HG02981 (cell line): ENCODE measurements around the gene ETV7.
"Not testable (repeated sequence)": the region's sequence is repeated elsewhere in the genome, so short reads cannot be mapped to it uniquely, and the experiment has no call there.

ENCODE experiments used
- ATAC-seq: cut with Tn5 transposase; IDR thresholded peaks from one replicate; pipeline ENCODE4 v1.9.1; 2021; ENCODE audit warnings: mild to moderate bottlenecking, moderate library complexity; ENCODE audit not compliant: unreplicated experiment

ETV7 gene

DNA sequence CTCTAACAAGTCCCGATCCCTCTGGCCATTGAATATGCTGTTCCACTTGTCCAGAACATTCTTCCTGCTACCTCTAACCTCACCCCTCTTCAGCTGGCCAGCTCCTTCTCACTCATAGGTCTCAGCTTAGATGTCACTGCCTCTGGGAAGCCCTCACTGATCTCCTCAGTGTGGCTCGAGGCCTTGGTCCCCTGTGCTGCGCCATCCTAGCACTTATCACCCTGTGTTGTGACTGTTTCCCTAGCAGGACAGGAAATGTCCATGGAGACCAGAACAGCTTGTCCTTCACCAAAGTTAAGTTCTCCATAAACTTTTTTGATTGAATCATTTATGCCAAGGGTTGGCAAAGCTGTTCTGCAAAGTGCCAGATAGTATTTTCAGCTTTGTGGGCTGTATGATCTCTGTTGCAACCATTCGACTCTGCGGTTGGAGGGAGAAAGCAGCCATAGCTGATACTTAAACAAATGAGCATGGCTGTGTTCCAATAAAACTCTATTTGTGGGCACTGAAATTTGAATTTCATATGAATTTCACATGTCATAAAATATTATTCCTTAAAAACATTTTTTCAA is 44.3 kb downstream of the ETV7 start:
- ATAC-seq: no peak

DNA sequence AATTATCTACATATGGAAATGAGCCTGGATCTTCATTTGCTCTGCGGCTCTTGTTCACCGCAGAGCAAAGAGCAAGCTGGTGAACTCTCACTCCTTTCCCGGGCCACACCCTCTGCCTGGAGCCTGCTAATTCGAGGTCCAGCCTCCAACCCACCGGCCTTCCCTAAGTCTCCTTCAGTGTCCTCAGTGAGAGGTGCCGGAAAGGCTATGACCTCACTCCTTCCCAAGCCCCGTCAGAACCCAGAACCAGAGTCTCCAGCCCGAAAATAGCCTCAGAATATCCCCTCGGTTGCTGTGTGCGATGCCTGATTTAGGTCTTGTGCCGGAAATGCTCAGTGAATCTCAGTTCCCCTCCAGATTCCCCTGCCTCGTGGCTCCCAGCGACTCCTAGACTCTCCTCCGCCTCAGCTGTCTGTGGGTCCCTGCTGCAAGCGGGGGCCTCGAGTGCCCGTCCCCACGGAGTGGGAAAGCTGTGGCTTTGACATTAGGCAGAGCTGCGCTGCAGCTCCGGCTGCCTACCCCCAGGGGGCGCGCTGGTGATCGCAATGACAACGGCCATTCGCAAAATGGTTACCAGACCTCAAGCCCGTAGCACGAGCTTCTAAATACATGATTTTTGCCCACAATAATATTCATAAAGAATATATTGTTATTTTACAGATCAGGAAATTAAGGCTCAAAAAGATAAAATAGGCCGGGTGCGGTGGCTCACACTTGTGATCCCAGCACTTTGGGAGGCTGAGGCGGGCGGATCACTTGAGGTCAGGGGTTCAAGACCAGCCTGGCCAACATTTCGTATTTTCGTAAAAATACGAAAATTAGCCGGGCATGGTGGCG is 46.6 kb downstream of the ETV7 start:
- no peak for ATAC-seq

DNA sequence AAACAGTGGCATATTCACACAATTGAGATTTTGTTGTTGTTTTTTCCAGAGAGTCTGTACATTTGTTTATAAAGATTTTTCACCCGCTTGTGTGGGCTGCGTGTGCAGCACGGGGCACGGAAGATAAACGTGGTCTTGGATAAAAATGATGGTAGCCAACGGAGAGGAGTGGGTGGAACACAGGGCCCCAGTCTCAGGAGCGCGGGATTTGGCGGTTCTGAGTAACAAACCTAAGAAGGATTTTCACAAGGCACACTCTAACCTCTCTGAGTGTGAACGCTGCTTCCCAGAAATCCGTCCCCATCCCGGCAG is 47.2 kb downstream of the ETV7 start:
- no peak for ATAC-seq

DNA sequence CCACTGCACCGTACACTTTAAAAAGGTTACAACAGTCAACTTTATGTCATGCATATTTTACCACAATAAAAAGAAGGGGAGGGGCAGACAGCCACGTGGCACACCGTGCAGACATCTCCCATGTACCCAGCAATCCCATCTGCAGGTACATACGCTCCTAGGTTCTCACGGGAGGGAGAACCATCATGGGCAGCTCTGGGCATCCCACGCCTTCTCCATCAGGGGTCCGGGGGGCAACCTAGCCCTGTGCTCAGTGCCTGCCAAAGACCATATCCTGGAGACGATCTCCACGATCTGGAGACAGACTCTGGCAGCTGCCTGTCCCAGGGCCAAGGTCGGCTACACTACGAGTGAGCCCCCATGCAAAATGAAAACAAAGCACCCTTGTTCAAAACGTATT is 48.3 kb downstream of the ETV7 start:
- no peak for ATAC-seq

DNA sequence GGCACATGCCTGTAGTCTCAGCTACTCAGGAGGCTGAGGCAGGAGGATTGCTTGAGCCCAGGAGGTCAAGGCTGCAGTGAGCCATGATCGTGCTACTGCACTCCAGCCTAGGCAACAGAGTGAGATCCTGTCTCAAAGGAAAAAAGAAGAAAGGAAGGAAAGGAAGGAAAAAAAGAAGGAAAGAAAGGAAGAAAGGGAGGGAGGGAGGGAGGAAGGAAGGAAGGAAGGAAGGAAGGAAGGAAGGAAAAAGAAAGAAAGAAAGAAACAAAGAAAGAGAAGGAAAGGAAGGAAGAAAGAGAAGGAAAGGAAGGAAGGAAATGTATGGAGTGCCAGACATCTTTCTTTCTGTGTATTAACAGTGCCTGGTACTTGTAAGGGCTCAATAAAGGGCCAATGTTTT is 49.2 kb downstream of the ETV7 start:
- ATAC-seq: not testable (repeated sequence)

DNA sequence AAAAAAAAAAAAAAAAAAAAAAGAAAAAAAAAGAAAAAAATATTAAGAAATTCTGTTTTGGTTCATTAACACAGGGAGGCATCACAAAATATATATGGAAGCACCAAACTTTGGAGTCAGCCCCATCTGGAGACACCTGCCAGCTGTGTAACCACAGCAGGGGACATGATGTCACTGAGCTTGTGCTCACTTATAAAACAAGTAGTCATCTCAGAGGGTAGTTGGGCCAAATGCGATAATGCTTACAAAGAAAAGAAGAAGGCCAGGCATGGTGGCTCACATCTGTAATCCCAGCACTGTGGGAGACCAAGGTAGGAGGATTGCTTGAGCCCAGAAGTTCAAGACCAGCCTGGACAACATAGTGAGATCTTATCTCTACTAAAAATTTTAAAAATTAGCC is 49.7 kb downstream of the ETV7 start:
- no peak for ATAC-seq

DNA sequence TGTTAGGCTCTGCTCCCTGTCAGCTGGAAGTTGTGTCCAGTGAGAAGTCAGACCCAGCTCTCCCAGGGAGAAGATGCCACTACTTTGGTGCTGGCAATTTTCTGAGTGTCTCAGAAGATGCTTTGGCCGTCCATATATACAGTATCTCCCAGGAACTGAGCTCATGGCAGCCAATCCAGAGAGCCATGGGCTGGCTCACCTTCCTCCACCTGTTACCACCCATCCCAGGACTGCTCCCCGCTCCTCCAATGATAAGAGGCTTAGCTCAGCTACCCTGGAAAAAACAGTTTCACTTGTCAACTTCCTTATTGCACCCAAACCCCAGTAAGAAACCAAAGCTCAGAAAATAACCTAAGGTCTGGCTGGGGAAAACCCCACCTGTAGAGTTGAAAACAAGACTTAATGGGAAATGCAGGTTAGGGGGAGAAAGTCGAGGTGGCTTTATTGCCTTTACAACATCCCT is 50.7 kb downstream of the ETV7 start, which contains the start of gene BNIP5:
BNIP5 (minus strand) TSS at position 110 of the 463 bp plus-strand sequence. CDS start 6,198 bp downstream, outside the sequence.
- no peak for ATAC-seq

DNA sequence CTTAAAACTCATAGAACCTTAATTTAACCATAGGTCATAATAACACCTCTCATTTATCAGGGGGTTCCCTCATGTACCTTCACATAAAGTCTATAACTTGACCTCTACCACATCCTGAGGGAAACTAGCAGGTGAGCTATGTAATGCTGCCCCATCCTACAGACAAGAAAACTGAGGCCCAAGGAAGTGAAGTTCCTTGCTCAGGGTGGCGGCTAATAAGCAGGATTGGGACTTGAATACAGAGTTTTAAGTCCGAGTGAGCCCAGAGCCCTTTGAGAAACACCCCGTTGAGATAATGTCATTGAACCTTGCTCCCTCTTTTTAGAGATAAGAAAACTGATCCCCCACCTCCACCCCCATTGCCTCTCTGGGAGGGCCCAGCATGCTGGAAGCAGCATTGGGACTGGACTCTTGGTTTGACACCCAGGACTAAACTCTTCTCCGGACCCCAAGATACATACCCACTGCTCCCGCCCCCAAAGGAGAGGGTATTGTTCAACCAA is 51.2 kb downstream of the ETV7 start:
- ATAC-seq: no peak

DNA sequence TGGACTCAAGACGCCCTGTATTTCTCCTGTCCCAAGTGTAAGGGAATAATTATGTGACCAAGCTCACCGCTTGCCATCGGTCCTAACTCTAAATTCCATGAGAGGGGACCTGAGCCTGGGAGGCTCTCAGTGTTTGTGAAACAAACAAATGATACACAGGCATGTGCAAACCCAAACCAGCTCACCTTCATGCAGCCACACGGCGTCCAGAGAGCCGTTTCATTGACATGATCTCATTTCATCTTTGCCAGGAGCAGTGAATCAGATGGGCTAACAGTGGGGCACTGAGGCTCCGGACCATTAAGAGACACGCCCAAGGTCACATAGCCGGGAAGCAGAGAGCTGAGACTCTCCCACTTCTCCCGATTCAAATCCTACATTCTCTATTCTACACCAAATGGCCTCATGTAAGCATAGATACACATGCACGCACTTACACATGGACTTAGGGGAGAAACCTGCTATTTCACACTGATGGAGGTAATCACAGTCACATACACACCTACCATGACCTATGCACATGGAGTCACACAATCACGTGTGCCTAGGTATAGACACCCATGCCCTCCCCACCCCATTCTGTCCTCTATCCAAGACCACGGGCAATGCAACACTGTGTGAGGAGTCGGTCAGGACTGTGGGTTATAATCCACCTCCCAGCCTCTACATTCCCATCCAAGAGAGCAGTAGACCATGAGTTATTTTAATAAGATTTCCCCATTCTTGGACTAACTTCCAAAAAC is 51.8 kb downstream of the ETV7 start:
- ATAC-seq: no peak

DNA sequence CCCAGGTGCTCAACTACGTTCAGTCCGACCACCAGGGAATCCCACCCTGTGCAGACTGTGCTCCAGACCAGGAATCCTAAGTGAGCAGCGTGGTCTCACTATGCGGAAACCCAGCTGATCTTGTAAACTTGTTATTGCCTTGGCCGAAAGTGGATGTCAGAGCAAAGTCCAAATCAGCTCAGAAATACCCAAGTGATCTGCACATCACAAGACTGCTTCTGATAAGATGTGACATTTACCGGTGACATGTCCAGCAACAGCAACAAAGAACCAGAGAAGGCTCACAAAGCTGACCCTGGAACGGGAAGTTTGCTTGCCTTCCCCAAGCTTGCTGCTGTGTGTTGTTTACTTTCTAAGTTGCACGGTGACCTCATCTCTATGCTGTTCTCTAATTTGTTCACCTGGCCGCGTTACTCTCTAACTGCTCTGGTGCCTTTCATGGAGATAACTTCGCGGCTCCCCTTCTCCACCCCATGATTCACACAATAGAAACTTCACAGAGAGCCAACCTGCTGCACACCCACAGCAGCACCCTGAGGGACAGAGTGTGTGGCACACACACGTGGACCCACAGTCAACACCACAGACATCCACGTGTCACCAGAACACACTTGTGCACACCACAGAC is 52.5 kb downstream of the ETV7 start:
- ATAC-seq: no peak

DNA sequence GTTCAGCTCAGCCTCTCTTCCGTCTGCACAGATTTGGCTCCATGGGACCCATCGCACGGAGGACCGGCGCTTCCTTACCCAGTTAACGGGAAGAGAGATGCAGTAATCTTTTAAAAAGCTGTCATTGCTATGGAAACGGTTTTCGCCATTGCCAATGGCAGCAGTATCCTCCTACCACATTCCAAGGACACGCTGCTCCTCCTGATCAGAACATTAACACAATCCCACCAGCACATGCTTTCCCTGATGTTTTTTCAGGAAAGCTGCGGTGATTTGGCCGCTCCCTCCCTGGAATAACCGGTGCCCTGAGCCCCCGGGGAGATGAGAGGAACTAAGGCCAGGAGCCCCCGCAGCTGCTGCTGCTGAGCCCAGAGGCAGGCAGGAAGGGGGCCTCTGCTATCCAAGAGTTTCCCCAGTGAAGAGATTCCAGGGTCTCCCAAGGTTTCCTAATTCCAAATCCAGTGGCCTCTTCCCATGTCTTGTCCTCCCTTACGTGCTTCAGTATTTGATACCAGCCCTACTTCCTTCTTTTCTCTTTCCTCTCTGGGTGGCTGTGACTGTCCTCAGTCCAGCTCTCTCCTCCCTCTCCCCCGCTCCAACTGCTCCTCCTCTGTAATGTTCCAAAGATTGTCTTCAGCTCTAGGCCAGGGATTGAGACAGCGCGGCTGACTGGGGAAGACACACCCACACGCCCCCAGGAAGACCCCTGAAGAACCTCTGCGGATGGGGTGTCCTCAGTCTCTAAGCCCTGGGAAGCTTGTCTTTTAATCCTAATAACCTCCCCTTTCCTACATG is 53.3 kb downstream of the ETV7 start:
- ATAC-seq: no peak

DNA sequence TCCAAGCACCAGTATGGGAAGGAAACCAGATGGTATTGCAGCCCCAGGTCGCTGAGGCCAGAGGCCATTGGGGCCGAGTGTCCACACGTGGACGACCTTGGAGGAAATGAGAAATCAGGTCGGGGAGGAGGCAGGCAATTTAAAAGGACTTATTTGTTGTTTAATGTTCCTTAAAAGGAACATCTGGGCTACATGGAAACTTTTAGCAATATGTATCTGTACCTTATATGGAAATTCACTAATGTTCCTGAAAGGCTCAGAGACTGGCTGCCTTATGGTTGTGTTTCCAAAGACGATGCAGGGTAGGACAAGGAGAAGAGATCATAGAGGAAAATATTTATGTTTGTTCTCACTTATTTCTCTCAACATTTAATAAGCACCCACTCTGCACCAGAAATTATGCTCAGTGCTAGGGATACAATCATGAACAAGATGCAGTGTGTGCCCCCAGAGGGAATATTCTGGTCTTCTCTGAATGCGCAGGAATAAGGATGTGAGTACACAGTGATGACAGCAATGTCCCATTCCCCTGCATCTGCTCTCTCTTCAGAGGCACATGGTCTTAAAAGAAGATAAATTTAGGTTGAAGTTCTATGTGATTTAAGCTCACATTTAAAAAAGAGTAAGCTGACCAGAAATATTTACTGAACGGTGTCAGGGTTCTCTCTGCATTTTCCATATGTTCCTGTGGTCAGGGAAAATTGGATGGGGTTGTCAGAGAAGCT is 54.1 kb downstream of the ETV7 start:
- ATAC-seq: no peak

DNA sequence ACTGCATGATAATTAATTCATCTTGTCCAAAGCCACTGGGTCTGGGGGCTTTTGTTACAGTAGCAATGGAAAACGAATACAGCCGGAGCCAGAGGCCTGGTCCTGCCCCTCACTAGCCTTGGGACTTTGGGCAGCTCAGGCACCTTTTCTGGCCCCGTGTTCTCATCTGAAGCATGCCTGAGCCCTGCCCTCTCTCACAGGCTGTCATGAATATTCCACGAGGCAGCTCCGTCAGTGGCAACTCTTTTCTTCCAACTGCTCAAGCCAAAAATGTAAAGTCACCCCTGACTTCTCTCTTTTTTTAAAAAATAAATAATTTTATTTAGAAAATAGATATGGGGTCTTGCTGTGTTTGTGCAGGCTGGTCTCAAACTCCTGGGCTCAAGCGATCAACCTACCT is 56.1 kb downstream of the ETV7 start:
- ATAC-seq: no peak

DNA sequence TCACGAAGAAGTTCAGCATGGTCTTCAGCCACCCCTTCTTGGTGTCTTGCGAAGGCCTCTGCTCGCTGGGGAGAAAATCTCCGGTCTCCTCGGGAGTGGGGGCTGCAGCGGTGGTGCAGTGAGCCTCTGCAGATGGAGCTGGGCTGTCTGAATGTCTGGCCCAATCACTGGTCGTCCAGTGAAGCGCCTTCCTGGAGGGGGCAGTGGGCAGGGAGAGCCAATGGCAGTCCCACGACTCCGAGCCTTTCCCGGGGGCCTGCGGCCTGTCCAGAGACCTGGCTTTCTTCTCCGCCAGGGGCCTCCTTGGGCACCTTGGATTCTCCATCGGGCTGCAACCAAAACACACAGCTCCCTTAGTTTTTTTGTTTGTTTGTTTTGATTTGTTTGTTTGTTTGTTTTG is 57.1 kb downstream of the ETV7 start:
- ATAC-seq: no peak

DNA sequence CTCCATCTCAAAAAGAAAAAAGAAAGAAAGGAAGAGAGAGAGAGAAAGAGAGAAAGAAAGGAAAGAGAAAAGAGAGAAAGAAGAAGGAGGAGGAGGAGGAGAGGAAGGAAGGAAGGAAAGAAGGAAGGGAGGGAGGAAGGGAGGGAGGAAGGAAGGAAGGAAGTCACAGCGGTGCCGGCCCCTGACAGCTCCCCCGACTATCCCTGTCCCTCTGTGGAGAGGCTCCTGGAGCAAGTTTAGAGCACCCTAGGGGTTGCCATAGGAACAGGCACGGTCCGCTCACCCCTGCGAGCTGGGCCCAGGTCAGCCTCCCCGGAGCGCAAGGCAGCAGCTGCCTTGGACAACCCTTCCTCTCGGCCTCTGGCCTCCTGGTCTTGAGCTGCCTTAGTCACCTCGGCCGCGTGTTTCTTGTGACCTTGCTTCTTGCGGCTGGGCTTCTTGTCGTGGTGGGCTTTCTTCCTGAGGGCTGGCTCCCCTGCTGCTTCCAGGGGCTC is 57.6 kb downstream of the ETV7 start:
- ATAC-seq: no peak

DNA sequence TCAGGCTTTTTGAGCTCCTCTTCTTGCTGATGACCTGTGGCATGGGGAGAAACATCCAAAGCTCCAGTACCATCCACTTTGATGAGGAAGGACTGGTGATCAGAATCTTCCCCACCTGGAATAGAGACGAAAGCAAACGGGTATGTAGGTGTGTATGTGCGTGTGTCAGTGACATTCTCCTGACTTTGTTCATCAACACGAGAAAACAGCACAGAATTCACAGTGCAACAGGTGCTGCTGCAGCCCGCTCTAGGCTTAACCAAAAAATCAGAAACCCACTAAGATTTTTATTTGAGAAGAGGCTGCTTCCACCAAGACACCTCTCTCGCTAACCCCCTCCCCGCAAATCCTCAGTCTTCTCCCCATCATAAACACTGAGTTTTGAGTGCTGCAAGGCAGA is 58.9 kb downstream of the ETV7 start:
- ATAC-seq: no peak

DNA sequence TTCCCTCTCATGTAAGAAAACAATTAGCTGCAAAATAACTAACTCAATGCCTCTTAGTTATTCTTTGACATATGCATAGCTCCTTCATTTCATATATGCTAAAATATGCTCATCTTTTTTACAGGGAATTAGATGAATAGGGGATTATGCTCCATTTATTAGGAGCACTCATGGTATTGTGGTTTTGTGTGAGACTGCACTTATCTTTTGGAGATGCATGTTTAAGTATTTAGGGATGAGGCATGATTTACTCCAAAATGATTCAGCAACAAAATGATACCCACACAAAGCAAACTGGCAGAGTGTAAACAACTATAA is 59.6 kb downstream of the ETV7 start:
- ATAC-seq: no peak

DNA sequence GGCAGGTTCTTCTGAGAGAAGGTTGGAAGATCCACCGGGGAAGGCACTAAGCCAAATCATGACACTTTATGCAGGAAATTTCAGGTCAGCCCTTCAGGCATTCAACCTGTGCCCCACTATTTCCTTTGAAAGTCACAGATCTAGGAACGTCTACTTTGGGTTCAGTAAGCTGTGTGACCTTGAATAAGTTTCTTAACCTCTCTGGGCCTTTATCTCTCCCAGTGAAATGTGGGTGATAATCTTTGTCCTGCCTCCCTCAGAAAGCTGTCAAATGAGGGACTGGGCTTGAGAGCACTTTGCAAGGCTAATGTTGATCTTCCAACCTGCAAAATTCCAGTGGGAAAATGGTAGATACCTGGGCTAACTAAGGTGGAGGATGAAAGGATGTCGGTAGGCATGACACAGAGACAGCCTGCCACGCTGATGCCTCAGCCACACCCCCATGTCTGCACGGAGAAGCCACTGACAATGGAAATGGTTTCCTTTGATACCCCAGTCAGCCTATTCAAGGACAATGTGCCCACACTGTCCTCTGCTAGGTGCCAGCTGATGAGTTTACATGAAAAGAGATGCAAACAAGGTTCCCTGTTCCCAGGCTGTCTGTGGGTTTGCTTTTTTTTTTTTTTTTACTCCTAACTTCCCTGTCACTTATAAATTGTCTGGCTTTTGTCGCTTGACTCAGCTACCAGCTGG is 60.1 kb downstream of the ETV7 start:
- no peak for ATAC-seq

DNA sequence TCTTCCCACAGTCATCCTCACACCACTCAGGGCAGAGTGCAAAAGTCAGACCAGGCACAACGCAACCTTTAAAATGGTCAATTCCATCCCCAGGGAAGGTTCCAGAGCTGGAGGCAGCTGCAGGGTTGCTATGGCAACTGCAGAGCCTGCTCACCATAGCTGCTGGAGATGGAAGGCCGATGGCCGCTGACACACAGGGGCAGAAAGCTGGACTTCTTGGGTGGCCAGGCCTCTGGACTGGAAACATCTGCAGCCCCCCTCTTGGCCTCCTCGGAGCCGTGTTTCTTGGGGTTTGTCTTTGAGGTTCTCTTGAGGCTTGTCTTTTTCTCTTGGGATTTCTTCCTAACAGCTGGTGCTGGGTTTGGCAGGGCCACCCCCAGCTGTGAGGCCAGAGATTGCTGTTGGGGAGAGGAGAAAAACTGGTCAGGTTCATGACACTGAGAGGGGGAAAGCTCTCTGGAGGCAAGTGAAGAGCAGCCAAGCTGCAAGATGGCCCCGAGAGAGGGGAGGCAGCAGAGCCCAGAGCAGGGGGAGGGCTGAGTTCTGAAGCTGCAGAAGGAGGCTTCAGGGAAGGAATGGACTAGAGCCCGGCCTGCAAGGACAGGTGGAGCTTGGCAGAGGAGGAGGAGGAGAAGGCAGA is 61.0 kb downstream of the ETV7 start:
- ATAC-seq: no peak
